Tongue (tissue), 2 donors: ENCODE data around the gene CEP112. TPM values are rescaled to one million over a fixed set of nuclear protein-coding genes. Genes with fewer than 3 reads are reported as not detected.

Experiments
- DNase-seq: peaks from one replicate; pipeline ENCODE4 v3.0.0-alpha.2; 2015
- total RNA-seq: library from RNA; depleted of rRNA; stranded (reverse); fragments of >200 nt; gene quantifications from one replicate; pipeline ENCODE4 v1.2.3, GENCODE V29; 2014

The CEP112 gene
- total RNA-seq, 1 donor from 2014 or later = 26.7 TPM

DNA sequence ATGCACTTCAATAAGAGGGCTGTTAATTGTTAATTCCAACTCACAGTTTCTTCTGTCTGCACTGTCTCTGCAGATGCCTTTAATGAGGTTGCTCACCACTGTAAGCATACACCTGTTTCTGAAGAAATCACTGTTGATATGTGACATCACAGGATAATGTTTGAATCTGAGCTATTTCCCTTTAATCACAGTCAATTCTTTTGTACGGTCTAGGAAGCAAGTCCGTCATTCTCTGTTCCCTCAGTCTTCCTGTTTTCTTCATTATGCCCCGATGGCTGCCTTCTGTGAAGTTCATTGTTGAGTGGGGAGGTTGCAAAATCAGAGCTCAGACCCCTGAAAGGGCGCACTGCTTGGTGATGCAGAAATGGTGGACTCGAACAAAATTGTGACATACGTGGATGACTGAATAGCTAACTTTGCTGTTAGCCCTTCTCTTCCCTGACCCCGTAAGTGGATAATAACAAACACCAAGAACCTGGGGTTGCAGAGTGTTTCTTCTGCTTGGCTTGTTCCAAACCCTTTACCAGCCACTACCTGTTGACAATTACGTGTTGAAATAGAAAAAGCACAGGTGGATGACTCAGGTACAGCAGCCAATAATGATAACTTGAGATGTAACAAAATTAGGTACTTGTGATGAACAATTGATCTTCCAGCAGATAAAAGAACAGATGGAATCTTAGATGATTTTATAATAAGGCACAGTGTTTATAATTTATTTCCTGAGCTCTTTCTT, 558.6 kb downstream of the CEP112 start:
- DNase-seq = no peak

DNA sequence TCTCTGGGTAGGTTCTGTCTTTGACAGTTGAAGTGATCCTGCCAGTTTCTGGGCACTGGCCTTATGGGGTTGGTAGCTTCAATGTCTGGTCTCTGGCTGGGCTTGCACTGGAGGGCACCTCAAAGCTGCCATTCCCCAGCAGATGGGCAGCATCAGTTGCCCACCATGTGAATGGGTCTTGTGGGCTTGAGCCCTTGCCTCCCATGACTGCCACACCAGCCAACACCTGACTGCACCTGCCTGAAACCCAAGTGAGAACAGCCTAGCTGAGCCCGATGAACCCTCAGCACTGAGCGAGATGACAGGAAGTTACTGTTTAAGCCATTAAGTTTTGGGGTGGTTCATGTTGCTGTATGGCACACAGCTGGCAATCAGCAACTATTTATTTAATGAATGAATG, 561.4 kb downstream of the CEP112 start:
- DNase-seq = no peak

DNA sequence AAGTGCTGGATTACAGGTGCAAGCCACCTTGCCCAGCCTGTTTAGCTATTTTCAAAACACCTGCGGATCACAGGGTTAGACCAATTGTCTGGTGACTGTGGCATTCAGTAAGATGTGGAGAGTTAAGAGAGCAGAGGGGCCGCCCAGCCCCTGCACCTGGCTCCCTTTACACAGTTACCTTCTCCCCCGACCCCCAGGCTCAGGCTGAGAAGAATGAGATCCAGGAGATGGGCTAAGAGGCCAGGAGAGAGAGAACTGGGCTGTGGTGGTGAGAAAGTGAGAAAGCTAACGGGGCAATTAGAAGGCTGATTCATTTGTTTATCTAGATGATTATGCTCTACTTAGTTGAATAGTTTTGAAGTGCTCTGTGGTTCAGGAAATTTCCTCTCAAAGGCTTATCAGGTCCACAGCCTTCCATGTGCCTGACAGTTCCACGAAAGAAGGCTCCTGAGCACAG, 562.7 kb downstream of the CEP112 start:
- no peak for DNase-seq

DNA sequence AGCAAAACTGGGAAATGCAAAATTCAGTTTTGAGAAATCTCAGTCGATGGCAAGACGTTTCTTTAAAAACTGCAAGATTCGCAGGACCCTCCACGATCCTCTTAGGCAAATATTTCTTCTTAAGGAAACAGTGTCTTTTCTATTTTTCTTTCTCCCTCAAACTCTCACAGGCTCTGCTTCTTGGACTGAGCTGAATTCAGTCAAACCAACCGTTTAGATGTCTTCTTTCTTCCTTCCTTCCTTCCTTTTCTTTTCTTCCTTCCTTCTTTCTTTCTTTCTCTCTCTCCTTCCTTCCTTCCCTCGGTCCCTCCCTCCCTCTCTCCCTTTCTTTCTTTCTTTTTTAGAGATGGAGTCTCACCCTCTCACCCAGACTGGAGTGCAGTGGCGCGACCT, 563.3 kb downstream of the CEP112 start:
- no peak for DNase-seq

- DNase-seq = peak; percentile 72
These were observed 563.9 kb downstream of the CEP112 start for GRCh38 chr17:65627891-65628643.

DNA sequence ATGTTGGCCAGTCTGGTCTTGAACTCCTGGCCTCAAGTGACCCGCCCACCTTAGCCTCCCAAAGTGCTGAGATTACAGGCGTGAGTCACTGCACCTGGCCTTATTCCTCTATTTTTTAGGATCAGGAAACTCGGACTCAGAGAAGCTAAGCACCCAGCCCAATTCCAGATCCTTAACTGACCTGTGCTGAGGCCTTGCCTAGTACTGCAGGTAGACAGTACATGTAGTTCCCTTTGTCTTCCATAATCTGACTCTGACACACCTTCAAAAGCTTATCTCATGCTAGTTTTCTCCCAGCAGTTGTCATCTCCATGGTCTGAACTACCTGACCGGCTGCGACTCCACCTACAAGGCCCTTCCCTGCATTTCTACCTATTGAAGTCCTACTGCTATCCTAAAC, 564.8 kb downstream of the CEP112 start:
- DNase-seq = no peak

DNA sequence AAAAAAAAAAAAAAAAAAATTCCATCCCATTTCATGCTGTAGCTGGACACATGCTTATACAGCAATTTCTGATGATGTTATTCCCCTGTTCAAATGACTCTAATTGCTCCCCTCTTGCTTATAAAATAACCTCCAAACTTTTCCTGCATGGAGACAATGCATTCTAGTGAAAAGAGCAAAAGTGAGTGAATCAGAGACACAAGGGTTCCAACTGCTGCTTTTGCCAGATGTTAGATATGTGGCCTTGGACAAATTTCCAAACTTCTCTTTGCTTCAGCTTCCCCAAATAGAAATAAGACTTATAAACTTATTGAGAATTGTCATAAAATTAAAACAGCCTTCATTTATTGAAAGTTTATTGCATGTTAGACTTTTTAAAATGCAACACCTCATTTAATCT, 565.5 kb downstream of the CEP112 start:
- no peak for DNase-seq

DNA sequence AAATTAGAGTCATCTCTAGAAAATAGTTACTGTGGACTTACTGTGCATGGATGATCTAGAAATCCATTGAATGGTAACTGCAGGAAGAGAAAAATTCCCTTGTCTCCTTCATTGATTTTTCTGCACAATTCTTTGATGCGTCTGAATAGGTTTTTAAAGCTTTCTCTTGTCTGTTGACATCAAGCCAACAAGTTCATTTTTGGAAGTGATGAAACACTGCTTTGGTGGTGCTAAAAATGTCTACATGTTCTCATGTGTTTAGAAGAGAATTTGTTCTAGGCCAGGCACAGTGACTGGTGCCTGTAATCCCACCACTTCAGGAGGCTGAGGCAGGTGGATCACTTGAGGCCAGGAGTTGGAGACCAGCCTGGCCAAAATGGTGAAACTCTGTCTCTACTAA, 573.4 kb downstream of the CEP112 start:
- DNase-seq = no peak

DNA sequence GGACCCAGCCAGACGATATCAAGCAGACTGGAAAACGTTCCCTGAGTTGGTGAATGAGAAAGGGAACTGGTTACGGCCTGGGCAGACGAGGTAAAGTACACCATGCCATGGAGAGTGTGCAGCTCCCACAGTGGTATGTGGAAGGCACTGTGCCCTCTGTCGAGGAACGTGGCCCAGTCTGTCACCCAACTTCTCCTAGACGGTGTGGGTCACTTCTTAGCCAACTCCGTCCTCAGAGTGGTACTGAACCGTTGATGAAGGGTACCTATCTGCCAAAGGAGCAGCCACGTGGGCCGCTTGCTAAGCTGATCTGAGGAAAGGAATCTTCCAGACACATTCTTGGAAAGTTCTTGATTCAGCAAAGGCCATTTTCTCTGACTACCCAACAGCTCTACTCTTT, 574.4 kb downstream of the CEP112 start:
- DNase-seq = no peak

DNA sequence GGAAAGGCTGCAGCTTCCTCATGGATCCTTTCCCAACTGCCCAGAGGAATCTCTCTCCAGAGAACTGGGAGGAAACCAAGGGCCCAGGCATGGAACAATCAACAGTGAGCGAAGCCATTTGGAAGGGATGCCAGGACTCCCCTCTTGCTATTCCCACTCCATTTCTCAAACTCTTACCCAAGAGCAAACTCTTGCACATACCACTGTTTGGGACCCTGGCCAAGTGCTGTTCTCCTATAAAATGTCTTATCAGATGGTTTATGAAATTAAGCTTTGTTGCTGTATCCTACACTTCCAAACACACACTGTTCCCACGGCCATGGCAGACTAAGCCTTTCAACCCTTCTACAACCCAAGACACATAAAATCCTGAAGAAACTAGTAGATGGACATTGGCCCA, 582.2 kb downstream of the CEP112 start:
- DNase-seq = no peak

- no peak for DNase-seq
These were observed 582.6 kb downstream of the CEP112 start for GRCh38 chr17:65609286-65609685.

GRCh38 chr17:65604070-65604469, 587.9 kb downstream of the CEP112 start:
- DNase-seq = no peak

GRCh38 chr17:65601881-65602280, 590.1 kb downstream of the CEP112 start:
- DNase-seq = no peak

DNA sequence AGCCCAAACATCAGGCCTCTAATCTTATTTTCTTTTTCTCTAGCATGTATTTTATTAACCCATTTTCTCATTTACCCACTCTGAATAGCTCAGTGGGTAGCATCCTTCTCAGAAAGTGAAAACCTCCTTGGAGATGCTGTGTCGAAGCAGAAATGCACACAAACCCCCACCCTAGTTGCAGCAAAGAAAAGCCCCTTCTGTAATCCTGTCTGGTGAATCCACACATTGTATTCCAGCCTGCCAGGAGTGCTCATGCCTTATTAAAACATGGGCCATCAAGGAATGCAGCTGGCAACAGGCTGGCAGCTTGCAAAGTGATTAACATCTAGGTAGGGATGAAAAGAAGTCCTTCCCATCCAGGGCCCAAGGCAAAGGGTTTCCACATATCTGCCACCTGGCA, 590.8 kb downstream of the CEP112 start:
- no peak for DNase-seq

DNA sequence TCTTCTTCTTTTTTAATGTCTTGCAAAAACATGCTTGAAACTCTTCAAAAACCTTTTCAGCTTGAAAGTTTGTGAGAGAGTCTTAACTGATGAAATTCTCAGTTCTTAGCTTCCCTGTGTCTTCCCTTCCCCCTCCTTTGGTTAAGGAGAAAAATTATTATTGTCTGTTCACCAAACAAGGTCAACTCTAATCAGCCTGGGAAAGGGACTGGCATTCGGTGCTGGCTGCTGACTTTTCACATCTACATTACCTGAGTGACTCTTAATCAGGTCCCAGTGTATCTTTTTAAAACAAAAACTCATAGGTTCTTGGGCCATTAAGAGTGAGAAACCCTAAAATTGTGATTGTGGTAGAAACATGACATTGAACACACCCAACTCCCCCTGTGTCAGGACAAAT, 591.4 kb downstream of the CEP112 start:
- no peak for DNase-seq

DNA sequence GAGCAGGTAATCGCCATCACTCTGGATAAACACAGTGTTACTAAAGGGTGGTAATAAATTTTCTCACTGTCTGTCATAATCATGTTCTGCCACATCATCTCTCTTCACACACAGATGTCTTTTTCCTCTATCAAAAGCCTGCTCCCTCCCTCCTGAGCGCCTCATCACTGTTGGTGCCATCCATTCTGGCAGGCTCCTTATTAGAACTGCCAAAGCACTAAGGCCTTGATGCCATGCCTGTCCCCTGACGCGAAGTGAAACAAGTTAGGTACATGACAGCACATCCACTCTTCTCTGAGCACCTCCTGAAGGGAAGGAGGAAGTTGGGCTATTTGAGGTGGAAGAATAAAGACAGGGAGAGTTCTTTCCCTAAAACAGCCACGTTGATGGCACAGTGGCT, 592.3 kb downstream of the CEP112 start:
- no peak for DNase-seq

GRCh38 chr17:65598746-65599145, 593.2 kb downstream of the CEP112 start:
- no peak for DNase-seq

- no peak for DNase-seq
These were observed 596.8 kb downstream of the CEP112 start for GRCh38 chr17:65595071-65595656.

GRCh38 chr17:65593855-65594845, 597.8 kb downstream of the CEP112 start:
- DNase-seq = peak; percentile 46

DNA sequence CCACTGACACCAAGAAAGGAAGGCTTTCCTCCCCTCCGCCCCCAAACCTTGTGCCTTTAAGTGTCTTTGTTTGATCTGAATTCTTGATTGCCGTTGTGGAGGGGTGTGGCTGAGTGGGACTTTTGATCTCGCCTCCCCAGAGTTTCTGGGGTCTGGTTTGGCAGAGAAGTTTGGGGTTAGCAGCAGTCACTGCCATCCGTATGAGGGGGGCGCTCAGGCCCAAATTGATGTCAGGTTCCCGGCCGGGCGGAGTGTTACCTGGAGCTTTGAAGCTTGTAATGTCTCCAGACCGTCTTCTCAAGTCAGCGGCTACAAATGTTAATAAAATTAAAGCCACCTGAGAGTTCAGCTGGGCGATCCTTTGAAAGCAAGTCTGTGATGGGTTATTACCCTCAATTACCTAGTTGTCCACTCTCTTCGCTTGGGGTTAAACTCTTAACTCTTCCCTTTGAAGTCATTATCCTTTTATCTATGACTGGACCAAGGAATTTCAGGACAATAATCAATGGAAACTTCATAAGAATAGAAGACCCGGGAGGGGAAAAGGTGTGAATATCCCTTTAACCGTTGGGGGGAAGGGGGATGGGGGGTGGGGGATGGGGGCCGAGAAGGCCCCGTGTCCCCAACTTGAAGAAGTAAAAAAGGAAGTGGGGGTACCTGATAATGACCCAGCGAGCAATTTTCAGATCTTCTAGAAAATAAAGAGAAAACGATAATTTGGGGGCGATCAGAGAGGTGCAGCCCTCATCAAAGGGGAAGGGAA, 598.7 kb downstream of the CEP112 start:
- DNase-seq = no peak
